Ascending aorta (tissue), 2 donors: Measurements from ENCODE around the gene RAB14. TPM values are rescaled to one million over a fixed set of nuclear protein-coding genes. Genes with fewer than 3 reads are reported as not detected.
A peak's percentile ranks its signal among the peaks of the same experiment; 100 is the strongest.

Source experiments
- DNase-seq, 2 donors: peaks; one replicate each; pipeline ENCODE4 v3.0.0-alpha.2; 2019; ENCODE audit warnings: low spot score in 2 of 2
- H3K27ac ChIP-seq, 2 donors: fragments of 200-600 bp; sonication (generic); one replicate each; pipeline ENCODE4 v1.5.1; 2016 to 2017; ENCODE audit warnings: mild to moderate bottlenecking in 1 of 2
- H3K27me3 ChIP-seq: fragments of 200-600 bp; sonication (generic); one replicate; pipeline ENCODE4 v1.5.1; 2017
- H3K36me3 ChIP-seq, 2 donors: fragments of 200-600 bp; sonication (generic); one replicate each; pipeline ENCODE4 v1.5.1; 2016
- H3K4me1 ChIP-seq, 2 donors: fragments of 200-600 bp; sonication (generic); one replicate each; pipeline ENCODE4 v1.5.1; 2016 to 2017; ENCODE audit warnings: mild to moderate bottlenecking in 1 of 2
- H3K4me3 ChIP-seq, 2 donors: fragments of 200-600 bp; sonication (generic); one replicate each; pipeline ENCODE4 v1.5.1; 2016 to 2017; ENCODE audit warnings: mild to moderate bottlenecking in 1 of 2
- H3K9me3 ChIP-seq, 2 donors: fragments of 200-600 bp; sonication (generic); one replicate each; pipeline ENCODE4 v1.5.1; 2016
- CTCF ChIP-seq, 3 experiments: fragments of 200-600 bp in 2 of 3; fragments of 450-650 bp in 1 of 3; sonication (generic) in 2 of 3; IDR thresholded peaks; one replicate each; pipeline ENCODE4 v1.5.1; 2016 to 2019; ENCODE audit warnings: antibody characterized with exemption in 3 of 3, mild to moderate bottlenecking in 1 of 3, moderate library complexity in 1 of 3
- intact Hi-C: fragments of 100-400 bp; cut with DNase I; formaldehyde crosslinking; loops from one replicate; pipeline ENCODE4 v1.15.1; 2023
- total RNA-seq: library from RNA; depleted of rRNA; stranded (reverse); fragments of >200 nt; gene quantifications from one replicate; pipeline ENCODE4 v1.1.0, GENCODE V29; 2016

RAB14 gene
- total RNA-seq, 1 donor from 2014 or later: 18.2 TPM

- peak in 2 of 3 experiments; percentile 36 to 50 for TF ChIP-seq CTCF (IDR thresholded peaks at IDR 0.05)
- H3K27me3 ChIP-seq: no peaks in the 10 kb centered on the region
- H3K9me3 ChIP-seq: no peaks in the 10 kb centered on the region
- no peak overlapping the region for H3K4me3 ChIP-seq
- intact Hi-C loops: no loop called here
- H3K36me3 ChIP-seq: peaks cover 32 to 82% of the 10 kb centered on the region in 2 donors
- DNase-seq: no peak
- H3K27ac ChIP-seq: peak overlapping the region in 1 of 2 donors; percentile 30
- H3K4me1 ChIP-seq: no peaks in the 10 kb centered on the region
Observed at GRCh38 chr9:121169094-121169601, 32.5 kb downstream of the RAB14 start.

GRCh38 chr9:121168052-121168451 is 33.6 kb downstream of the RAB14 start:
- TF ChIP-seq CTCF (IDR thresholded peaks at IDR 0.05): no peak
- H3K4me3 ChIP-seq: no peak overlapping the region
- no peaks in the 10 kb centered on the region for H3K9me3 ChIP-seq
- H3K27me3 ChIP-seq: no peaks in the 10 kb centered on the region
- DNase-seq: no peak
- no peaks in the 10 kb centered on the region for H3K4me1 ChIP-seq
- peaks cover 25 to 76% of the 10 kb centered on the region in 2 donors for H3K36me3 ChIP-seq
- intact Hi-C loops: no loop called here
- no peak overlapping the region for H3K27ac ChIP-seq

GRCh38 chr9:121160025-121160424 is 41.6 kb downstream of the RAB14 start:
- Histone ChIP-seq H3K4me1 (no peaks in the 10 kb centered on the region), H3K36me3 (peaks cover 32 to 56% of the 10 kb centered on the region in 2 donors), H3K4me3 (no peak overlapping the region), H3K27me3 (no peaks in the 10 kb centered on the region), H3K9me3 (no peaks in the 10 kb centered on the region), H3K27ac (no peak overlapping the region)
- DNase-seq: no peak
- intact Hi-C loops: no loop called here
- TF ChIP-seq CTCF (IDR thresholded peaks at IDR 0.05): no peak

- DNase-seq: no peak
- H3K36me3 ChIP-seq: peaks cover 36 to 58% of the 10 kb centered on the region in 2 donors
- intact Hi-C loops: no loop called here
- no peaks in the 10 kb centered on the region for H3K27me3 ChIP-seq
- H3K27ac ChIP-seq: no peak overlapping the region
- no peaks in the 10 kb centered on the region for H3K9me3 ChIP-seq
- H3K4me1 ChIP-seq: no peaks in the 10 kb centered on the region
- H3K4me3 ChIP-seq: no peak overlapping the region
- no peak for TF ChIP-seq CTCF (IDR thresholded peaks at IDR 0.05)
Observed at GRCh38 chr9:121157939-121158338, 43.7 kb downstream of the RAB14 start.

- DNase-seq: no peak
- TF ChIP-seq CTCF (IDR thresholded peaks at IDR 0.05): no peak
- Histone ChIP-seq H3K4me1 (no peaks in the 10 kb centered on the region), H3K27me3 (no peaks in the 10 kb centered on the region), H3K4me3 (no peak overlapping the region), H3K9me3 (no peaks in the 10 kb centered on the region), H3K27ac (peak overlapping the region; percentile 30 to 67), H3K36me3 (peaks cover 36 to 53% of the 10 kb centered on the region in 2 donors)
- intact Hi-C loops: no loop called here
Observed at GRCh38 chr9:121156263-121156731, 45.4 kb downstream of the RAB14 start.

GRCh38 chr9:121154782-121155181 is 46.9 kb downstream of the RAB14 start:
- Histone ChIP-seq H3K27ac (no peak overlapping the region), H3K27me3 (no peaks in the 10 kb centered on the region), H3K36me3 (peaks cover 36 to 53% of the 10 kb centered on the region in 2 donors), H3K9me3 (no peaks in the 10 kb centered on the region), H3K4me3 (no peak overlapping the region), H3K4me1 (no peaks in the 10 kb centered on the region)
- intact Hi-C loops: no loop called here
- TF ChIP-seq CTCF (IDR thresholded peaks at IDR 0.05): no peak
- no peak for DNase-seq
